ENCODE measurements around the gene SLC22A2.

SLC22A2 gene

DNA sequence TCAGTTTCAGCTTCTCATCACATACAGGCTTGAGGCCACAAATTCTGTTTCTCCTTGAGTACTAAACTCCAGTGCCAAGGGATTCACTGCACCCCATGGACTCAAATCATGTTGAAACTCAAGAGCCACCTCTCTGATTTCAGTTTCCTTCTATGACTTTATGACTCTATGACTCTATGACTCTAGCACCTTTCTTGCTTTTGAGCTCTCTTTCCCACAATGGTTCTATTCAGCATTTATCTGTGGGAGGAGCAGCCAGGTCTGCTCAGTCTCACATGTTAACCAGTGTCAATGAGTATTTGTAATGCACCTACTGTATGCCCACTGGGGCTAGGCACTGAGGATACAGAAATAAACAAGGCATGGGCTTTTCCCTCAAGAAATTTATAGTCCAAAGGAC lies 14.6 kb upstream of the SLC22A2 start:
- no peak for DNase-seq

DNA sequence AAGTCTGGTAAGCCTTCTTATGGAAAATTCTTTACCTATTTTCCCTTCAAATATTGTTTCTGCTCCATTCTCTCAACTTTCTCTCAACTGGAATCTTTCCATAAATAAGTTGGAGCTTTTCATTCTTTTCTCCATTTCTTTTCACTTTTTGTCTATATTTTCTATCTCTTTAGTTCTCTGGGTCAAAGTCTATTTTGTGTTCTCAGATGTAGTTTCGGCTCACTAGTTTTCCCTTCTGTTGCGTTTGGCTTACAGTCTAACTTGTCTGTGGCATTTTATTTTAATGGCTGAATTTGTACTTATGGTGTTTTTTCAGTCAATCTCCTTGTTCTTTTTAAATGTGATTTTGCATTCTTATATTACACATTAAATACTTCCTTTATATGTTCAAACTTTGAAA lies 14.1 kb upstream of the SLC22A2 start:
- DNase-seq: no peak

DNA sequence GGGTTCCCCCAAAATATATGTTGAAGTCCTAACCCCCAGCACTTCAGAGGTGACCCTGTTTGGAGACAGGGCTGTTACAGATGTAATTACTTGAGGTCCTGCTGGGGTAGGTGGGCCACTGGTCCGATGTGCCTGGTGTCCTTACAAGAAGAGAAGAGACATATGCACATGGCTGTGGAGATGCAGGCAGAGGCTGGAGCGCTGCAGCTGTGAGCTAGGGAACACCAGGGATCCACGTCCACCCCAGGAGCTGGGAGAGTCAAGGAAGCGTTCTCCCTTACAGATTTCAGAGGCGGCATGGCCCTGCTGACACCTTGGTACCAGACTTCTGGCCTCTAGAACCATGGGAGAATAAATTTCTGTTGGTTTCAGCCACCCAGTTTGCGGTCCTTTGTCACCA lies 11.7 kb upstream of the SLC22A2 start:
- DNase-seq: no peak

DNA sequence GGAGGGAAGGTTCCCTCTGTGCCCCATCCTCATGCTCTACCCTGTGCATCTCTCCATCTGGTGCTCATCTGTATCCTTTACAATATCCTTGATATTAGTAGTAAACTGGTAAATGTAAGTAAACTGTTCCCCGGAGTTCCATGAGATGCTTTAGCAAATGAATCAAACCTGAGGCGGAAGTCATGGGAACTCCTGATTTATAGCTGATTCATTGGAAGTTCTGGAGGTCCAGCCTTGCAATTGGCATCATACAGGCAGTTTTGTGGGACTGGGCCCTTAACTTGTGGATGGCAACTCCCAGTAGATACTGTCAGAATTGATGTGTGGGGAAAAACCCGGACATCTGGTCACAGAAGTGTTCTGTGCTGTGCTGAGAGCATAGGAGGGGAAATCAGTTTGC lies 11.2 kb upstream of the SLC22A2 start:
- no peak for DNase-seq

DNA sequence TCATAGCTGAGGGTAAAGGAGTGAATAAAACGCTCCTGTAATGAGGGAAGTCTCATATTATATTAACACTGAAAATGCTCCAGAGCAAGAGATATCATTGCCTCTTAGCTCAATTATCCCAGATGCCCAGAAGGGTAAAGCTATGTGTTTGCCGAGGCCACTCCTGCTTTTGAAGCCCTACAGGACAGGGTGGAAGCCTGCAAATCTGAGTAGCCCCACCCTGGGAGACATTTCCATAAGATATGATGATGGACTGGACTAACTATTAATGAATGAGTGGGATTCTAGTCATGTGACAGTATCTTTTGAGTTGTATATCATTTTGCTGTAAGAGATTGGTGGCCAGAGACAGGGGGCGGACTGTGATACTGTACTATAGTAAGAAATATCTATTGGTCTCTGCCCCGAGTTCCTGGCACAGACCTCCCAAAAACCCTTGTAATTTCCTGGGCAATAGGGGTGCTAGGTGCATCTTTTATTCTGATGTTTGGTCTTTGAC lies 10.5 kb upstream of the SLC22A2 start:
- DNase-seq: no peak

DNA sequence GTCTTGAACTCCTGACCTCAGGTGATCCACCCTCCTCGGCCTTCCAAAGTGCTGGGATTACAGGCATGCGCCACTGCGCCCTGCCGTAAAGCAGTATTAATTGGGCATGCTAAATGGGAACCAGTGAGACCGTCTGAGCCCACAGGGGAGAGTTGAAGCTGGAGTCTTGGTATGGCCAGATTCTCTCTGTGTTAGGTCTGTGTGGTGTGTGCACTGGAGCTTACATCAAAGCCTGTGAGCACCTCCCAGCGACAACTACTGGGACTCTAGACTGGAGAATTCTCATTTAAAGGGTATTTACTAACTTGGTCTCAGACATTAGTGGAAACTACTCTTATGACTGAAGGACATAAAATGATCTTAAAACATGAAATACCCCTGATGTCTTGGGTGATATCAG lies 8.5 kb upstream of the SLC22A2 start:
- DNase-seq: no peak

DNA sequence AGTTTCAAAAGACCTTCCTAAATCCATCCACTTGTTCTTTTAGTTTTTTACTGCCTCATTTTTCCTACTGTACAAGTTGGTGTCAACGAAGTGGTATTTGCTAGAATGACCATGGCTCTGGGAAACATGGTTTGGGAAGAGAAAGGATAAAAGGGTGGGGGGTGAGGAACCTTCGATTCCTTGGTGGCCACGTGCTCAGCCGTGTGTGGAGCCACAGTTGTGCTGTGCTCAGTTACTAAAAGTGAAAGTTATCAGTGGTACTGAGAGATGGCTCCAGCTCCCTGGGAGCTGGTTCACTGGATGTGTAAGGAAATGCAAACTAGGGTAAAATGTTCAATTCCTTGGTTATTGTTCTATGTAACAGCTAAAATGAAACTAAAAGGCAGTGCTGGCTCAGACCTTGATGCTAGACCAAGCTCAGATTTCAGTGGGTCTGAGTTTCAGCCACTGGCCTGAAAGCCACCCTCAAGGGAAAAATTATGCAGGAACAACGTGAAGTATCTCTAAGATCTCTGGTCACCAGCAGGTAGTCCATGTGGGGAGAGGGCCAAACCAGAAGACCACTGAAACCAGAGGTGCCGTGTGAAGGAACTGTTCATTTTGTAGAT lies 7.4 kb upstream of the SLC22A2 start:
- no peak for DNase-seq

DNA sequence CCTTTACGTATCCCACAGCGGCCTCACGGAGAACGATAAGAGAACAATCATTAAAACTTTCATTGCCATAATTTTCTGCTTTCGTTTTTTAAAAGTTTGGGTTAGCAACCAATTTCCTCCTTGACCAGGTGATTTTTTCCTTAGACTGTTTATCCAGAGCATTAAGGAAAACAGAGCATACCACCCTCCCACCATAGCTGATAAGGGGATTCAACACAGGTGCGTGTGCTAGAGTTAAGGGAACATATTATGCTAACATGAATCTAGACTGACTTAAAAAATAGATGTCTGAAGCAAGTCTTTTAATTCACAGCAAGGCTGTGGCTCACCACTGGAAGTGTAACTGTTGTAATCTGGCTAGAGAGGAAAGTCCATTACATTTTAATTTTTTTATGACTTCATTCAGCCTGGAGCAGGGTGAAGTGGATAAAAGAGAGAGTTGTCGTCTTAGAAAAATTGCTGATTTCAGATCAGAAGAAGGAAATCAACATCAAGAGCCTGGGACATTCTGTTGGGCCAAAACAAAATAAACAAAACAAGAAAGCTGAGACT lies 5.5 kb upstream of the SLC22A2 start:
- DNase-seq: no peak

DNA sequence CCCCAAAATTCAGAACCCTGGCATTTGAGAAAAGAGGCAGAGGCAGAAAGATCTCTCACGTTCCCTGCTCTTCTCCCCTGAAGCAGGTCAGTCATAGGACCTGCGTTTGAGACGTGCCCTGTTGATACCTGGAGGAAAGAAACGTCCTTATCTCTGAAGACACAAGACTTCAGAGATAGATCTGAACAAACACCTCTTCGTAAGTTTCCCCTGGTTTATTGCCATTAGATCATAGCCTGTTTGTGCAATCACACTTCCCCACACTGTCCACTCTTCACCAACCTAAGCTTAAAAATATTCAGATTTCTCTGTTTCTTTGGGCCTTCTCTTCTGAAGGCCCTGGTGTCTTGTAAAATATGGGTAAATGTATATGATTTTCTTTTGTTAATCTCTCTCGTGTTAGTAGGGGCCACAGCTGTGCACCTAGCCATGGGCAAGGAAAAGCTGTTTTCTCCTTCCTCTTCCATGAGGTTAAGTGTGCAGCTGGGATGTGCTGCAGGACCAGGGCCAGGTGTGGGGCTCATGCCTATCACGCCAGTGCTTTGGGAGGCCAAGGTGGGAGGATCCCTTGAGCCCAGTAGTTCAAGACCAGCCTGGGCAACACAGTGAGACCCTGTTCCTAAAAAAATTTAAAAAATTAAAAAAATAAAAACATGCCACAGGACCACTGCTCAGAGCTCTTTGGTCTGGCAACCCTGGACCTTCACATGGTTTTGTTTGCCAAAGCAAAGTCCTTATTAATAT lies 4.7 kb upstream of the SLC22A2 start:
- DNase-seq: no peak

DNA sequence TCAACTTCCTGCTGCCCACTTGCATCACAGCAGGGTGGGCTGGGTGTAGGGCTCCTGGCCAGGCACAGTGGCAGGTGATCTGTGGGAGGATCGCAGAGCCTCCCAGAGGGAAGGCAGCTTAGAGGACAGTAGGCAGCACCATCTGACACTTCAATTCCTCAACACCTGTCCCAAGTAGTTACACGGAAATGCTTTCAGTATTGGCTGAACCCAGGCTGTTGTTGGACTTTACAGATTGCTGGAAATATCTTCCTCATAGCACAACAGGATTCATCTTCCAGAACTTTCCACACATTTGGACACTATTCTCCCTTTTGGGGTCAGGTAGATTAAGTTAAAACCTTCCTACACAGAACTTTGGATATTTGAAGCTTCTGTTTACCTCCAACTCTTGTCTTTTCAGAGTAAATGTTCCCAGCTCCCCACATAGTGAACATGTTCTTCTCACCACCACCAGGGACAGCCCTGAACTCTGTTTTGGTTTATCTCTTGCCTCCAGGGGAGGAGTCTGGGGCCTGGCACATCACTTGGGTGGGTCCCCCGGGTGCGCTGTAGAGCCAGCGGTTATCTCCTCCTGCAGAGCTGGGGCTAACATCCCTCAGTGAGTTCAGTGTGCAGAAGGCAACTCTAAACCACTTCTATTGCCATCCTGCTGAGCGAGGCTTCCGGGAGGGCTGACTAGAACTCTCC lies 3.5 kb upstream of the SLC22A2 start:
- DNase-seq: no peak

DNA sequence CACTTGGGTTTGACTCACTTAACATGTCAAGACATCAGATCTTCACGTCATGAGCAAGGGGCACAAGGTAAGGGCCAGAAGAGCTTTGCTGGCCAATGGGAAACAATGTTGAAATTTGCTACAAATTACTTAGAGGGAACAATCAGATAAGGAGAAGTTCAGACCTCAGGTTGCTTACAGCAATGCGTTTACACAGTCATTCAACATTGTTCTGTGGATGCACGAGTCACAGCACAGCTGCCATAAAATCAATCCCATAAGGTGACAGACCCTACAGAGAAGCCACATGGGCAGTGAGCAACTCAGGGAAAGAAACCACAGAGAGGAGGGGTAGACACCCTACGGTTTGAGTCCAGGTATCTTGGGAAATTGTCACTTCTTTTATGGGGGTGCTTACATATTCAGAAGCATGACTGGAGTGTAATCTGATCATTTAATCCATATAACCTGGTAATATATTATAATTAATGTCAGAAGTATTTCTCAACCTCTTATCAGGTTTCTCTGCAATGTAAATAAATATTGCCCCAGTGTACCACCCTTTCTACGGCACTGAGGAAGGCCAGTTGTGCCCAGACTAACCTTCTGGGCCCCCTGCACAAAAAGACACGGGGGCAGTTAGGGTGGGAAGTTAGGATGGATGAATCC lies 2.3 kb upstream of the SLC22A2 start:
- no peak for DNase-seq

DNA sequence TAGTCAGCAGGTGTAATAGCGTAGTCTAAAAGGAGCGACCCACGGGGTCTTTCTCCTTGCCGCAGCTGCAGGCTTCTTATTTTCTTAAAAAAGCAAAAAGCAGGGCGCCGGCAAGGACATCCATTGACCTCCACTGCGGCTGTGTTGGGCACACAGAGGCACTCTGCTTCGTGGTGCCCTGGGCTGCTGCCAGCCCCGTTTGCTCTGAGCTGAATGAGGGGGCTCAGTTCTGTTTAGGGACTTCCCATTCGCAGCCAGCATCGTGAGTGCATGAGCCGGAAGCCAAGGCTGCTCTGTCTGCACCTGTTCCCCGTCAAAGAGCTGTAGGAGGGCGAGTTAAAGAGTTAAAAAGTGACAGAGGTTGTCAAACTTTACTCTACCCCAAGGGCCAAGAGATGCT lies 1.7 kb upstream of the SLC22A2 start:
- no peak for DNase-seq

DNA sequence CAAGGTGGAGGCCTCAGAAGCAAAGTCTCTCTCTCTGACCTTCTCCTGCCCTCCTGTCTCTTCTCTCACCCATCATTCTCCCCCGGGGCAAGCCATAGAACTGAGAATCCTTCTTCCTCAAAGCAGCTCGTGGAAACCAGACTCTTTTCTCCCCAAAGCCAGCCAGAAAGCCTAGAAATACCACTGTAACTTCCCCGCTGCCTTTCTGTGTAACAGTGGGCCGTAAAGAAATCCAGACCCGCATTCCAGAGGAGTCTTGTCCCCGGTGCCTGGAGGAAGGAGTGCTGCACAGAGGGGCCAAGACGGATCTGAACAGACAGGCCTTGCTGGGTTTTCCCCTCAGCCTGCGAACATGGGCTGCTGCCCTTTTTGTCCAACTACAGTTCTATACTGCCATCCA lies 977 bp upstream of the SLC22A2 start:
- DNase-seq: no peak

DNA sequence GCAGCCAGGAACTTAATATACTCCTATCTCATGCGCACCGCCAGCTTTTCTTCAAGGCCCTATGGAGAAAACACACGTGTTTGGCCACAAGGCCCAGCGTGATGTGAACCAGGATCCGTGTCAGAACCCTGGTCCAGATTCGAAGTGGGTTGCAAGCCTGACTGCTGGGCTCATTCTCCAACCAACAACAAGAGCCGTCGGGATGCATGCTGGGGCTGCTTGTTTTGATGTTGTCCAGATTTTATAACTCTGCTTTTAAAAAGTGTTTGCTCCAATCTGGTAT lies 463 bp upstream of the SLC22A2 start:
- no peak for DNase-seq

DNA sequence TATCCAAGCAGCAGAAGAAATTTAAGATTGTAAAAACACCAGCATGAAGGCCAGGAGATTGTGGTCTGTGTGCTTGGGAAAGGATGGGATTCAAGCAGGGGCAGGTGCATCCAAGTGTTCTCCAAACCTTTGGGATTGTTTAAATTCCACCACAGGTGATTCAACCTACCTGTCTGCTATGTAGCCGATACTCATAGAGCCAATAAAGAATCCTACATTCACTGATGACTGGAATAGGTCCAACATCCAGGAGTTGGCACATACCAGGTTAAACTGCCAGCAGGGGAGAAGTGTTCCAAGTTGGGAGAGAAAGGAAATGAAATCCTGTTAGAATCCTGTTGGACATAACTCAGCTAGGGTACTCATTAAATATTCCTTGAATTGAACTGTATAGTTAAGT lies 2.2 kb downstream of the SLC22A2 start:
- no peak for DNase-seq

DNA sequence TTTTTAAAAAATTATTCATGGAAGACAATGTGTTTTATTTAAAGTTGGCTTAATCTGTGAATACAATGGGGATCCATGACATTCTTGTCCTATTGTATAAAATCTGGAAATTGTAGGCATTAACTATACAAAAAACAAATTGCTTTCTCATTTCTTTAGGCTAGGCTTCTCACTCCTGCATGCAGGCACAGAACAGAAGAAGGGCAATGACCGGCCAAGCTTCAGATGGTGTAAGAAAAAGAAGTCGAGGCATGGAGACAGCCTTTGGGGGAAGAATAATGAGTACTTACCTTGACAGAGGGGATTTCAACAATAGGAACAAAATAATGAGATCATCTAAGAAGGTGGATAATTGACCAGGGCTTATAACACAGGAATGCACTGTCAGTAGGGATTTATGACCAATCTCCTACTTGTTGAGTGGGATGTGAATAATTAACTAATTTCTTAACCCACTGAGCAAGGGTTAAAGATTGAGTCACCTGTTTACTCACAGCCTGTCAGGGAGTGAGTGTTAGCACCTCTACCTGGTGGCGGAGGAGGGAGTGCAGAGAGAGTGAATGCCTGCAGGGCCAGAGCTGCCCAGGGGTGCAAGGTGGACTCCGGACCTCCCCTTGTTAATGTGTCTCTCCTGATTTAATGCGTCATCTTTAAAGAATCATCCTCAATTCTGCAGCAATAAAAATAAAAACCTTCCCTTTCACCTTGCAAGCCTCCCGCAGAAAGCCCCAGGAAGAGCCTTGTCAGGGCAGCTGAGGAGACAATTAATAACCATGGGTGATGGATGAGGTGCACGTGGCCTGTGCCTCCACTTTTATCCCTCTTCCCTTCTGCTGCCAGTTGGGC lies 3.9 kb downstream of the SLC22A2 start:
- DNase-seq: no peak

DNA sequence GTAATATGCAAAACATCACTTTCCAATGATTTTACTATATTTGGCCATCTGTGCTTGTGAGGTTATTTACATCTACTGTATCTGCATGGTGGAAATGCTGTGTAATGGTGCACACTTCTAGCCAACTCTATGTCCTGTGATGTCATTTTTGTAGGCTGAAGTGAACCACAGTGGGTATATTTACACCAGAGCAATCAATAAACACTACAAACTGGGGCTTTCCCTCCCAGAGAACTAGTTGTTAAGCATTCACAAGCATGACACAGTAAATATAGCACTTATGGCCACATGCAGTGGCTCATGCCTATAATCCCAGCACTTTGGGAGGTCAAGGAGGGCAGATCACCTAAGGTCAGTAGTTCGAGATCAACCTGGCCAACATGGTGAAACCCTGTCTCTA lies 4.9 kb downstream of the SLC22A2 start:
- no peak for DNase-seq

DNA sequence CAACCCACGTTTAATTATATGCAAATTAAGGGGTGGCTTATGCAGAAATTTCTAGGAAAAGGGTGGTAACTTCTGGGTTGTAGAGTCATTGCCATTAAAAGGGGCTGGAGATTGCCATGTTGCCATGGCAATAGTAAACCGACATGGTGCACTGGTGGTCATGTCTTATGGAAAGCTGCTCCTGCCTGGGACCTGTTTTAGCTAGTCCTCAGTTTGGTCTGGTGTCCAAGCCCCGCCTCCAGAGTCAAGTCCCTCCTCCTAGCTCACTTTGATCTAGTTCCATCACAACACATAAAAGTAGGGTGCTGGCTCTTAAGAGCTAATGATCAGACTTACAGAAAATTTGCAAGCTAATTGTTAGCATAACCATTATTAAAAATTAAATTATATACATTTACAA lies 5.3 kb downstream of the SLC22A2 start:
- no peak for DNase-seq

DNA sequence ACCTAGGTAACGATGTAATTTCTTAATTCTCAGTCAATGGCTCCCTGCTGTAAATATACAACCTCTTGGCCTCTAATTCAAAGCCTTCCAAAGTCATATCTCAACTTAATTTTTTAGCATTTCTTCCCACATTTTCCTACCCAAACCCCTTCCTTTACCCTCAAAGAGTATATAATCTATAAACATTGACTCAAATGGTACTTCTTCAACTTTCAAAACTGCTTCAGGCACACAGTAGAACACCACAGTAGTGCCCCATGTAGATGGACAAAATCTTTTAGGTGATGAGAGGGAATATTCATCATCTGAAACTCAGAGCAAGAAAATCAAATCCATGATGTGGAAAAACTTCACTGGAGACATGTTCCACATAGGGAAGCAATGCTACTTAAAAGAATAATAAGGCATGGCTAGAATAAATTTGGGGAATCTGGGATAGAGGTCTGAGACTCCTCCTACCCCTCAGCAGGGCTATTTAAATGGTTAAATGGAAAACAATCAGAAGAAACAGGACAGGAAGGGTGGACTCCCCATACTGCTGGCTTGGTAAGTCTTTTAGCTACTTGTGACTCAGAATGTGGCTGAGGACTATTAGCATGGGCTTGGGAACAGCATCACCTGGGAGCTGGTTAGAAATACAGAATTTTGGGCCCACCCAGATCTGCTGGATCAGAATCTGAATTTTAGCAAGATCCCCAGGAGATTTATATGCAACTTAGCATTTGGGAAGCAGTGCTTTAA lies 6.4 kb downstream of the SLC22A2 start:
- no peak for DNase-seq

DNA sequence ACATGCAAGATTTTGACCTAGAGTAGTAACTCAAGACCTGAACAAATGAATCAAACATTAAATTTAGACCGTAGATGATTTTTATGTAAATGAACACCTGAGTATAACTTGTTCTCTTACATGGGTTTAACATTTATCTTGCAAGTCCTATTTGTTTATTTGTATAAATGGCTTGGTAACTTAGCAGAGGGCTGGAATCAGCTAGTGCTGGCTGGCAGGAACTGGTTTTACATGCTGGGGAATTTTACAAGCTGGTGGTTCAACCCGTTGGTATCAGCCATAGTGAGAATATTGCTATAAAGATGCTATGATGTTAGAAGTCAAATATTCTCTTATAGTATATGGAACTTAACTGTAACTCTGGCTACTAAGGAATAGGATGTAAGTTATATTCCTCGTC lies 8.9 kb downstream of the SLC22A2 start:
- no peak for DNase-seq

DNA sequence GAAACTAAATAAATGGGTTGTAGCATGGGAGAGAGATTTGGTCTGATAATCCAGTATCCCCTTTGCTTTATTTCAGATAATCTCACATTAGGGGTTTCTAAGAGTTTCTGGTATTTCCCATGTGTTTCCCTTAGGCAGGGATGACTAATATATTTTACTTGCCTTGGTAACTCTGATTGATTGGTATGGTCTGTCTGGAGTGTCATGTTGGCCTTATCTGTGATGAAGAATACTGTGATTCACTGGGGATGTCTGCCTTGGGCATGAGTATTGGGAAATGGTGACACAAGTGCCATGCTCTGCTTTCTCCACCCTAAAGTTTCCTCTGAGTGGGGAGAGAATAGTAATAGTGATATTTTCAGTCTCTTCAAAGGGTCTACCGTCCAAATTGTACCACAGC lies 10.1 kb downstream of the SLC22A2 start:
- DNase-seq: no peak

DNA sequence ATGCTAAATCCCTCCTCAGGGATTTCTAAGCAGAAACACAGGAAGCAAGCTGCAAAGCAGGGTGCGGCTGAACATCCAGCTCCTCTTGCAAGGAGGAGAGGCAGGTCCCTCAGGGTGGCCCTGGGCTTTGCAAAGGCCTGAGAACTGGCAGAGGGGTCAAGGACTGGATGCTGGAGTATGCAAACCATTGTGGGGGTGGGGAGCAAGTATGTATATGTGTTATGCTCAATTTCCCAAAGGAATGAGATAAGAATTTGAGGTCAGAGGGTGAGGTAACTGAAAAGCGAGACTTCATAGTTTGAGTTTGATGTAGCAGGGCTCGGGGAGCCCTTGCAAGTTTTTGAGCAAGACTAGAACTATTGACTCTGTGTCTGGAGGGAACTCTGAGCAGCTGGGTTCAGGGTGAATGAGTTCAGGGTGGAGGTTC lies 11.2 kb downstream of the SLC22A2 start:
- no peak for DNase-seq
